CD4-positive, alpha-beta T cell treated with Interleukin-1 beta for 1 hour (primary cell): ENCODE measurements around the gene ZNF346.

Experiments
- DNase-seq, 2 donors: peaks; one replicate each; pipeline ENCODE4 v3.0.0-alpha.2; 2020 to 2022

ZNF346 gene

GRCh38 chr5:177096162-177097015, 73.9 kb downstream of the ZNF346 start:
- no peak for DNase-seq

- no peak for DNase-seq
Measured at GRCh38 chr5:177097016-177097985, 74.8 kb downstream of the ZNF346 start.

GRCh38 chr5:177098120-177098469, 75.6 kb downstream of the ZNF346 start:
- no peak for DNase-seq

GRCh38 chr5:177098470-177099141, 76.1 kb downstream of the ZNF346 start:
- no peak for DNase-seq

GRCh38 chr5:177099422-177100093, 77.1 kb downstream of the ZNF346 start:
- DNase-seq = no peak

- no peak for DNase-seq
Measured at GRCh38 chr5:177100714-177101121, 78.2 kb downstream of the ZNF346 start.

GRCh38 chr5:177103523-177104253, 81.2 kb downstream of the ZNF346 start:
- DNase-seq = no peak

- DNase-seq = no peak
Measured at GRCh38 chr5:177105691-177106476, 83.4 kb downstream of the ZNF346 start.

GRCh38 chr5:177107159-177107558, 84.7 kb downstream of the ZNF346 start:
- no peak for DNase-seq

GRCh38 chr5:177109810-177110209, 87.3 kb downstream of the ZNF346 start:
- DNase-seq = no peak

GRCh38 chr5:177111720-177112394, 89.4 kb downstream of the ZNF346 start:
- peak; percentile 56 to 62 for DNase-seq

GRCh38 chr5:177112589-177113220, 90.2 kb downstream of the ZNF346 start:
- DNase-seq = no peak

- peak; percentile 75 to 83 for DNase-seq
Measured at GRCh38 chr5:177113566-177114424, 91.3 kb downstream of the ZNF346 start.

- peak; percentile 85 to 88 for DNase-seq
Measured at GRCh38 chr5:177116631-177117373, 94.3 kb downstream of the ZNF346 start.

GRCh38 chr5:177117441-177118045, 95.0 kb downstream of the ZNF346 start:
- DNase-seq = no peak

- no peak for DNase-seq
Measured at GRCh38 chr5:177122566-177122965, 100.1 kb downstream of the ZNF346 start.

GRCh38 chr5:177123789-177124485, 101.4 kb downstream of the ZNF346 start:
- DNase-seq = no peak
